ENCODE data around the gene EBI3. TPM values are rescaled to one million over a fixed set of nuclear protein-coding genes. Genes with fewer than 3 reads are reported as not detected.

The EBI3 gene
- total and polyA plus RNA-seq, 2 of the 13 experiments (the other 11 are each of a cell fraction or from before 2014, with no cell fraction given) = 3.4 TPM; not detected in 1

DNA sequence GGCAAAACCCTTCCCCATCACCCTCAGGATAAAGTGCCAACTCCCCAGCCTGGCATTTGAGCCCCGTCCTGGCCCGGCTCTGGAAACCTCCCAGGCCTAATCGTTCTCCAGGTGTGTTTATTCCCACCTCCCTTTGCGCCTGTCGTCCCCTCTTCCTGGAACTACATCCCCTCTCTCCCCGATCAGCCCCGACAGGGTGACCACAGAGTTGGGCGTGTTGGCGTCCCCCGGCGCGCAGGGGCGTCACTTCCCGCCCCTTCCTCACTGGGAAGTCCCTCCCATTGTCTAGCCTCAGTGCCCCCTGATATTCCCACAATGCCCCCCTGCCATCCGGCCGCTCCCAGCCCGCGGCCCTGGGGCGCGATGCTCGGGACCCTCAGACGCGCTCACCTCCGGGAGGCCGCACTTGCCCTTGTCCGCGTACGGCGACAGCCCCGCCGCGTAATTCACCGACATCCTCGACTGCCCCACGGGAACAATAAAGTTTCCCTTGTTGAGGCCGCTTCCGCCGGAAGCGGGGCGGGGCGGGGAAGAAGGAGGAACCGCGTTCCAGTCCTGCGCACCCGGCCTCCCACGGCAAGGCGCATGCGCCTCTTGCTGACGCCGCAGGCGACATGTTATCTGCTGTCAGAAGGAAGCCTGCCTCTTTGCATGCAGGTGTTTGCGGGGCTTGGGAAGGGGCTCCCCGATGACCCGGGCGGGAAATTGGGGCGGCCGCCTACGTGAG, 47.1 kb upstream of the EBI3 start, which contains the start of the genes ANKRD24 and SIRT6 (continued):
- TF ChIP-seq HNRNPK (IDR thresholded peaks at IDR 0.05; ENCODE audit: low read depth, low read length, poor library complexity, severe bottlenecking) (peak; percentile 84), ZMYM3 (CRISPR knock-in tag; IDR thresholded peaks at IDR 0.05) (peak; percentile 98), ELF3 (CRISPR knock-in tag; IDR thresholded peaks at IDR 0.05) (peak; percentile 90), NPAS2 (CRISPR knock-in tag; IDR thresholded peaks at IDR 0.05; ENCODE audit: borderline replicate concordance) (no peak), CEBPB (IDR thresholded peaks at IDR 0.05; ENCODE audit: borderline replicate concordance, low read depth, low read length) (no peak), HDAC6 (IDR thresholded peaks at IDR 0.05; ENCODE audit: low read depth, low read length) (no peak), ATAD3A (CRISPR knock-in tag; IDR thresholded peaks at IDR 0.05) (no peak), ERF (CRISPR knock-in tag; IDR thresholded peaks at IDR 0.05) (peak; percentile 95), PRPF4 (IDR thresholded peaks at IDR 0.05; ENCODE audit: low read depth, low read length, poor library complexity, severe bottlenecking) (peak; percentile 90), ARNT (IDR thresholded peaks at IDR 0.05) (no peak), ZNF234 (CRISPR knock-in tag; conservative IDR thresholded peaks at IDR 0.05) (no peak), SCMH1 (CRISPR knock-in tag; IDR thresholded peaks at IDR 0.05; ENCODE audit: borderline replicate concordance) (no peak), ZNF350 (CRISPR knock-in tag; IDR thresholded peaks at IDR 0.05; ENCODE audit: borderline replicate concordance, low read depth) (peak; percentile 93; the same call in 1 of the 2 replicates), HOXA9 (CRISPR knock-in tag; IDR thresholded peaks at IDR 0.05; ENCODE audit: borderline replicate concordance) (no peak), ZNF460 (CRISPR knock-in tag; IDR thresholded peaks at IDR 0.05; ENCODE audit: borderline replicate concordance) (peak; percentile 41; the same call in 1 of the 2 replicates), TAF15 (IDR thresholded peaks at IDR 0.05; ENCODE audit: low read depth, low read length, poor library complexity, severe bottlenecking) (peak; percentile 24), ZNF839 (CRISPR knock-in tag; IDR thresholded peaks at IDR 0.05; ENCODE audit: borderline replicate concordance) (peak; percentile 81; the same call in 1 of the 2 replicates), SSRP1 (CRISPR knock-in tag; IDR thresholded peaks at IDR 0.05) (0 out of 2 replicates have a peak, but pooled peaks have one; percentile 58), HOXA5 (CRISPR knock-in tag; IDR thresholded peaks at IDR 0.05) (no peak), CENPT (CRISPR knock-in tag; IDR thresholded peaks at IDR 0.05; ENCODE audit: low read depth) (no peak), ZNF703 (CRISPR knock-in tag; IDR thresholded peaks at IDR 0.05; ENCODE audit: borderline replicate concordance) (0 out of 2 replicates have a peak, but pooled peaks have one; percentile 1)
- TF ChIP-seq, protein P1, sequence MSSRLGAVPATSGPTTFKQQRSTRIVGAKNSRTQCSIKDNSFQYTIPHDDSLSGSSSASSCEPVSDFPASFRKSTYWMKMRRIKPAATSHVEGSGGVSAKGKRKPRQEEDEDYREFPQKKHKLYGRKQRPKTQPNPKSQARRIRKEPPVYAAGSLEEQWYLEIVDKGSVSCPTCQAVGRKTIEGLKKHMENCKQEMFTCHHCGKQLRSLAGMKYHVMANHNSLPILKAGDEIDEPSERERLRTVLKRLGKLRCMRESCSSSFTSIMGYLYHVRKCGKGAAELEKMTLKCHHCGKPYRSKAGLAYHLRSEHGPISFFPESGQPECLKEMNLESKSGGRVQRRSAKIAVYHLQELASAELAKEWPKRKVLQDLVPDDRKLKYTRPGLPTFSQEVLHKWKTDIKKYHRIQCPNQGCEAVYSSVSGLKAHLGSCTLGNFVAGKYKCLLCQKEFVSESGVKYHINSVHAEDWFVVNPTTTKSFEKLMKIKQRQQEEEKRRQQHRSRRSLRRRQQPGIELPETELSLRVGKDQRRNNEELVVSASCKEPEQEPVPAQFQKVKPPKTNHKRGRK (CRISPR knock-in tag; IDR thresholded peaks at IDR 0.05) = no peak
- TF ChIP-seq, protein P2, sequence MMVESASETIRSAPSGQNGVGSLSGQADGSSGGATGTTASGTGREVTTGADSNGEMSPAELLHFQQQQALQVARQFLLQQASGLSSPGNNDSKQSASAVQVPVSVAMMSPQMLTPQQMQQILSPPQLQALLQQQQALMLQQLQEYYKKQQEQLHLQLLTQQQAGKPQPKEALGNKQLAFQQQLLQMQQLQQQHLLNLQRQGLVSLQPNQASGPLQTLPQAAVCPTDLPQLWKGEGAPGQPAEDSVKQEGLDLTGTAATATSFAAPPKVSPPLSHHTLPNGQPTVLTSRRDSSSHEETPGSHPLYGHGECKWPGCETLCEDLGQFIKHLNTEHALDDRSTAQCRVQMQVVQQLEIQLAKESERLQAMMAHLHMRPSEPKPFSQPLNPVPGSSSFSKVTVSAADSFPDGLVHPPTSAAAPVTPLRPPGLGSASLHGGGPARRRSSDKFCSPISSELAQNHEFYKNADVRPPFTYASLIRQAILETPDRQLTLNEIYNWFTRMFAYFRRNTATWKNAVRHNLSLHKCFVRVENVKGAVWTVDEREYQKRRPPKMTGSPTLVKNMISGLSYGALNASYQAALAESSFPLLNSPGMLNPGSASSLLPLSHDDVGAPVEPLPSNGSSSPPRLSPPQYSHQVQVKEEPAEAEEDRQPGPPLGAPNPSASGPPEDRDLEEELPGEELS (CRISPR knock-in tag; IDR thresholded peaks at IDR 0.05) = peak; percentile 53; the same call in 1 of the 2 replicates
- TF ChIP-seq, protein P3, sequence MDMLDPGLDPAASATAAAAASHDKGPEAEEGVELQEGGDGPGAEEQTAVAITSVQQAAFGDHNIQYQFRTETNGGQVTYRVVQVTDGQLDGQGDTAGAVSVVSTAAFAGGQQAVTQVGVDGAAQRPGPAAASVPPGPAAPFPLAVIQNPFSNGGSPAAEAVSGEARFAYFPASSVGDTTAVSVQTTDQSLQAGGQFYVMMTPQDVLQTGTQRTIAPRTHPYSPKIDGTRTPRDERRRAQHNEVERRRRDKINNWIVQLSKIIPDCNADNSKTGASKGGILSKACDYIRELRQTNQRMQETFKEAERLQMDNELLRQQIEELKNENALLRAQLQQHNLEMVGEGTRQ (IDR thresholded peaks at IDR 0.05; ENCODE audit: low read depth, low read length) = no peak
- TF ChIP-seq, protein P3 (CRISPR knock-in tag; IDR thresholded peaks at IDR 0.05; ENCODE audit: borderline replicate concordance) = no peak
